Measurements from ENCODE around the gene ITPRIP.

DNA sequence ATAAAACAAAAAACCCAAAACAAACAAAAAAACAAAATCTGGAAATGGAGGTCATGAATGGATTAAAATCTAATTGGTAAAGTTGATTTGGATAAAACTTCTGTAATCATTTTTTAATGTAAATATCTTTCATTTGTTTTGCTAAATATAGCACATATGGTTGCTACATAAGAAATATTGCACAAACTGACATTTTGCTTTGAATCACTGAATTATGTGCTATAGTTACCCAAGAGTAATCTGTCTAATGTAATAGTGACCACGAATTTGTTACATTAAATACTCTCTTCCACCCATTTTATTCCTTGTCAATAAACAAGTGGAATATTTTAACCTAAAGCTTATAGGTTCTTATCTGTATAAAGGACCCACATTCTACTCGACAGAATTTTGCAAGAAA, 21.5 kb upstream of the ITPRIP start:
- TF ChIP-seq, protein P1, sequence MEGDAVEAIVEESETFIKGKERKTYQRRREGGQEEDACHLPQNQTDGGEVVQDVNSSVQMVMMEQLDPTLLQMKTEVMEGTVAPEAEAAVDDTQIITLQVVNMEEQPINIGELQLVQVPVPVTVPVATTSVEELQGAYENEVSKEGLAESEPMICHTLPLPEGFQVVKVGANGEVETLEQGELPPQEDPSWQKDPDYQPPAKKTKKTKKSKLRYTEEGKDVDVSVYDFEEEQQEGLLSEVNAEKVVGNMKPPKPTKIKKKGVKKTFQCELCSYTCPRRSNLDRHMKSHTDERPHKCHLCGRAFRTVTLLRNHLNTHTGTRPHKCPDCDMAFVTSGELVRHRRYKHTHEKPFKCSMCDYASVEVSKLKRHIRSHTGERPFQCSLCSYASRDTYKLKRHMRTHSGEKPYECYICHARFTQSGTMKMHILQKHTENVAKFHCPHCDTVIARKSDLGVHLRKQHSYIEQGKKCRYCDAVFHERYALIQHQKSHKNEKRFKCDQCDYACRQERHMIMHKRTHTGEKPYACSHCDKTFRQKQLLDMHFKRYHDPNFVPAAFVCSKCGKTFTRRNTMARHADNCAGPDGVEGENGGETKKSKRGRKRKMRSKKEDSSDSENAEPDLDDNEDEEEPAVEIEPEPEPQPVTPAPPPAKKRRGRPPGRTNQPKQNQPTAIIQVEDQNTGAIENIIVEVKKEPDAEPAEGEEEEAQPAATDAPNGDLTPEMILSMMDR (IDR thresholded peaks at IDR 0.05; ENCODE audit: poor library complexity), result no peak
- no peak for TF ChIP-seq EZH2 (IDR thresholded peaks at IDR 0.05; ENCODE audit: borderline replicate concordance)
- TF ChIP-seq EZH2phosphoT487 (IDR thresholded peaks at IDR 0.05; ENCODE audit: low read depth, severe bottlenecking, unreplicated experiment), result no peak
